Tibial nerve (tissue), 4 donors: Measurements from ENCODE around the gene RSPH1.

Experiments used
- EP300 ChIP-seq, 2 donors: sonication (generic); formaldehyde crosslinking; IDR thresholded peaks; one replicate each; pipeline ENCODE4 v1.6.1; 2017; ENCODE audit warnings: antibody characterized with exemption in 2 of 2, mild to moderate bottlenecking in 1 of 2
- TF ChIP-seq, protein P1 (sequence below), 5 experiments: fragments of 200-600 bp in 3 of 5; fragments of 450-650 bp in 2 of 5; sonication (generic) in 3 of 5; IDR thresholded peaks; one replicate each; pipeline ENCODE4 v1.5.1; 2016 to 2019; ENCODE audit warnings: antibody characterized with exemption in 5 of 5, mild to moderate bottlenecking in 3 of 5, moderate library complexity in 2 of 5

DNA sequence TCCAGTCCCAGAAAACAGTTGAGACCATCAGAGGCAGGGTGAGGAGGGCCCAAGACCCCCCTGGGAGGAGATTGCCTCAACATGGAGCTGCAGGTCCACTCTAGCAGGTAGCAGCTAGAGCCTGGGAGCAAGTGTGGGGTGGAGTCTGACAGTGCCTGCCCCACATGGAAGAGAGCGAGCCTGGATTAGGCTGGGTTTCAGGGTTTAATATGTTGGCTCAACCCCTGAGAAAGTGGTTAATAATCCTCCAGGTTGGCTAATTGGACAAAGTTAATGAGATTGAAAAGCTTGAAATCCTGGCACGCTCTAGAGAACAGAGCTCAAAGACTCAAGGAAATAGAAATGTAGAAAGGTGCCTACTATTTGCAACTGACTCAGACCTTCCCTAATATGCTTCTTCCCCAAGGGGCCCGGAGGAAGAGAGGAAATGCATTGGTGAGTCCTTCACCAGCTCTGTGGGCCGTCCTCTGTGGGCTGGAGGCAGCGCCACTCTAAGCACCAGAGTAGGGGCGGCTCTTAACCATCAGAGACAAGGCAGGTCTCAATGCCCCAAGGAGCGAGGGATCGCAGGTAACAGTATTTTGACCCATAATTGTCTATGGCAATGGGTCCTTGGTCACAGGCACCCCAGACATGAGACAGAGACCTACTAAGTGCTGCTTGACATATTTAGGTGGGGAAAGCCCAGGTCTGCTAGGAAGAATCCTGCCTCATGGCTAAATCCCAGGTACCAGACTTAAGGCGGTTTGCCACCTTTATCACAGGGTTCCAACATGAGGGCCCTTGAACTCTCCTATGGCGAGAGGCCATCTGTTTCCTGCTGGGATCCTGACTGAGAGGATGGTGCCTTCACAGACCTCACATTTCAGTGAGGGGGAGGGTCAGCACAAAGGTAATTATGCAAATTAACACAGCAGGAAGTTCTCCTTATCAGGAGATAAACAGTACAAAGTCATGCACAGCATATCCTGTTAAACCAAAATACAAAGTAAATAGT lies 33.8 kb downstream of the RSPH1 start:
- TF ChIP-seq, protein P1, sequence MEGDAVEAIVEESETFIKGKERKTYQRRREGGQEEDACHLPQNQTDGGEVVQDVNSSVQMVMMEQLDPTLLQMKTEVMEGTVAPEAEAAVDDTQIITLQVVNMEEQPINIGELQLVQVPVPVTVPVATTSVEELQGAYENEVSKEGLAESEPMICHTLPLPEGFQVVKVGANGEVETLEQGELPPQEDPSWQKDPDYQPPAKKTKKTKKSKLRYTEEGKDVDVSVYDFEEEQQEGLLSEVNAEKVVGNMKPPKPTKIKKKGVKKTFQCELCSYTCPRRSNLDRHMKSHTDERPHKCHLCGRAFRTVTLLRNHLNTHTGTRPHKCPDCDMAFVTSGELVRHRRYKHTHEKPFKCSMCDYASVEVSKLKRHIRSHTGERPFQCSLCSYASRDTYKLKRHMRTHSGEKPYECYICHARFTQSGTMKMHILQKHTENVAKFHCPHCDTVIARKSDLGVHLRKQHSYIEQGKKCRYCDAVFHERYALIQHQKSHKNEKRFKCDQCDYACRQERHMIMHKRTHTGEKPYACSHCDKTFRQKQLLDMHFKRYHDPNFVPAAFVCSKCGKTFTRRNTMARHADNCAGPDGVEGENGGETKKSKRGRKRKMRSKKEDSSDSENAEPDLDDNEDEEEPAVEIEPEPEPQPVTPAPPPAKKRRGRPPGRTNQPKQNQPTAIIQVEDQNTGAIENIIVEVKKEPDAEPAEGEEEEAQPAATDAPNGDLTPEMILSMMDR (IDR thresholded peaks at IDR 0.05) = no peak
- no peak for TF ChIP-seq EP300 (IDR thresholded peaks at IDR 0.05)
